ENCODE data around the gene ECEL1.
"Not testable (repeated sequence)": the region's sequence is repeated elsewhere in the genome, so short reads cannot be mapped to it uniquely, and the experiment has no call there.

ECEL1 gene

GRCh38 chr2:232441147-232441651 lies 46.4 kb downstream of the ECEL1 start:
- H3K4me3 ChIP-seq (replicated peaks; ENCODE audit: low read depth, low read length), result no peak overlapping the region
- TF ChIP-seq, protein P1, sequence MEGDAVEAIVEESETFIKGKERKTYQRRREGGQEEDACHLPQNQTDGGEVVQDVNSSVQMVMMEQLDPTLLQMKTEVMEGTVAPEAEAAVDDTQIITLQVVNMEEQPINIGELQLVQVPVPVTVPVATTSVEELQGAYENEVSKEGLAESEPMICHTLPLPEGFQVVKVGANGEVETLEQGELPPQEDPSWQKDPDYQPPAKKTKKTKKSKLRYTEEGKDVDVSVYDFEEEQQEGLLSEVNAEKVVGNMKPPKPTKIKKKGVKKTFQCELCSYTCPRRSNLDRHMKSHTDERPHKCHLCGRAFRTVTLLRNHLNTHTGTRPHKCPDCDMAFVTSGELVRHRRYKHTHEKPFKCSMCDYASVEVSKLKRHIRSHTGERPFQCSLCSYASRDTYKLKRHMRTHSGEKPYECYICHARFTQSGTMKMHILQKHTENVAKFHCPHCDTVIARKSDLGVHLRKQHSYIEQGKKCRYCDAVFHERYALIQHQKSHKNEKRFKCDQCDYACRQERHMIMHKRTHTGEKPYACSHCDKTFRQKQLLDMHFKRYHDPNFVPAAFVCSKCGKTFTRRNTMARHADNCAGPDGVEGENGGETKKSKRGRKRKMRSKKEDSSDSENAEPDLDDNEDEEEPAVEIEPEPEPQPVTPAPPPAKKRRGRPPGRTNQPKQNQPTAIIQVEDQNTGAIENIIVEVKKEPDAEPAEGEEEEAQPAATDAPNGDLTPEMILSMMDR (IDR thresholded peaks at IDR 0.05; ENCODE audit: low read length, missing control alignments), result no peak
- no peak for DNase-seq (ENCODE audit: low read depth)

GRCh38 chr2:232440220-232441018 lies 47.2 kb downstream of the ECEL1 start:
- TF ChIP-seq, protein P1 (IDR thresholded peaks at IDR 0.05; ENCODE audit: low read length, missing control alignments), result peak; percentile 73
- peak; percentile 71 for DNase-seq (ENCODE audit: low read depth)
- H3K4me3 ChIP-seq (replicated peaks; ENCODE audit: low read depth, low read length), result not testable (repeated sequence)

DNA sequence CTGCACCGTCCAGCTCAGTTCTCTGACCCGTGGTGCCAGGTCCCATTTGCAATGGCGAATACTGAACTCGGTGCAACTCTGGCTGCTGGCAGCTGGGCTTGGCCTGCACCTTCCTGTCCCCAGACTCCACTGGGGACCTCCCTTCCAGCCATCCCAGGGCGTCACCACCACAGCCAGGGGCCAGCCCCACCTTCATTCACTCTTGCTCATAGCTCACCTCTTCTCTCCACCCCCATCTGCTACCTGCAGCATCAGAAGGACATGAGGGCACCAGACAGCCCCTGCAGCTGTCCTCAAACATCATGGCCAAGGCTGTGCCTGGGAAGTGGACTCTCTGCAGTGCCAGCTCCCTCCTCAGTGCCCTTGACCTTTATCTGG lies 47.9 kb downstream of the ECEL1 start:
- DNase-seq (ENCODE audit: low read depth), result no peak

GRCh38 chr2:232438951-232439757 lies 48.5 kb downstream of the ECEL1 start:
- H3K4me3 ChIP-seq (replicated peaks; ENCODE audit: low read depth, low read length), result no peak overlapping the region
- TF ChIP-seq, protein P1 (IDR thresholded peaks at IDR 0.05; ENCODE audit: low read length, missing control alignments), result no peak

More for the DNA sequence above, 47.9 kb downstream of the ECEL1 start:
- TF ChIP-seq, protein P1 (IDR thresholded peaks at IDR 0.05; ENCODE audit: low read length, missing control alignments), result no peak
- no peak overlapping the region for H3K4me3 ChIP-seq (replicated peaks; ENCODE audit: low read depth, low read length)

DNA sequence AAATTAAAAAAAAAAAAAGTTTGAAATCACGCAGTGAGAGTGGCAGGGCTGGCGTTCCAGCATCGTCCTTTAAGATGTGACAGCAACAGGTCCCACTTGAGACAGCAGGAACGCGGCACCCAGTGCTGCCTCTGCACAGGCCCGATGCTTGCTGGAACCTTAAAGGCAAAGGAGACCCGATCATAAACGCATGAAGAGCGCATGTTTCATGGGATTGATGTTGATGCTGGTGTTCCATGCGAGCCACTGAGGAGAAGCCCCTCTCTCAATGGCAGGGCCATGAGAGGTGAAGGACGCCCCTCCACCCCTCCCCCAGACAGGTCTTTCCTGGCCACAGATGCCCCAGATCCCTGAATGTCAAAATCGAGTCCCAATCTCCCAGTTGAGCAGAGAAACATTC lies 49.5 kb downstream of the ECEL1 start:
- no peak for DNase-seq (ENCODE audit: low read depth)

More at GRCh38 chr2:232438951-232439757, 48.5 kb downstream of the ECEL1 start:
- no peak for DNase-seq (ENCODE audit: low read depth)

DNA sequence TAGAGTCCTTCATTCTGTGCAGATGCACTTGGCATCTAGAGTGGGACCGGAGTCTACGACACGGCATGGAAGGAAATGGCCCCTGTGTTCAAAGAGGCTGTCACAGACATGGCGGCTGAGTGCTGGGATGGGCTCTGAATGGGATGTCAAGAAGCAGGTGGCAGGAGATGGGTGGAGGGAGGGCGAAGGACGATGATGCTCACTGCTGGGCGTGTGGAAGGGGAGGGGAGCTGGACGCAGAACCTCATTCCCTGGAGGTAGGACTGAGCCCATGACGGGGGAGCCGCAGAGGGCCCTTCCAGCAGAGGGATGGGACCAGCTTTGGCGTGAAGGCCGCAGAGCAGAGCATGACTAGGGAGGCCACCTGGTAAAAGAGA lies 50.5 kb downstream of the ECEL1 start:
- no peak for DNase-seq (ENCODE audit: low read depth)
- TF ChIP-seq, protein P1 (IDR thresholded peaks at IDR 0.05; ENCODE audit: low read length, missing control alignments), result no peak
- H3K4me3 ChIP-seq (replicated peaks; ENCODE audit: low read depth, low read length), result no peak overlapping the region

More for the DNA sequence above, 49.5 kb downstream of the ECEL1 start:
- TF ChIP-seq, protein P1 (IDR thresholded peaks at IDR 0.05; ENCODE audit: low read length, missing control alignments), result no peak
- H3K4me3 ChIP-seq (replicated peaks; ENCODE audit: low read depth, low read length), result no peak overlapping the region
